ENCODE measurements around the gene SMYD2.

DNA sequence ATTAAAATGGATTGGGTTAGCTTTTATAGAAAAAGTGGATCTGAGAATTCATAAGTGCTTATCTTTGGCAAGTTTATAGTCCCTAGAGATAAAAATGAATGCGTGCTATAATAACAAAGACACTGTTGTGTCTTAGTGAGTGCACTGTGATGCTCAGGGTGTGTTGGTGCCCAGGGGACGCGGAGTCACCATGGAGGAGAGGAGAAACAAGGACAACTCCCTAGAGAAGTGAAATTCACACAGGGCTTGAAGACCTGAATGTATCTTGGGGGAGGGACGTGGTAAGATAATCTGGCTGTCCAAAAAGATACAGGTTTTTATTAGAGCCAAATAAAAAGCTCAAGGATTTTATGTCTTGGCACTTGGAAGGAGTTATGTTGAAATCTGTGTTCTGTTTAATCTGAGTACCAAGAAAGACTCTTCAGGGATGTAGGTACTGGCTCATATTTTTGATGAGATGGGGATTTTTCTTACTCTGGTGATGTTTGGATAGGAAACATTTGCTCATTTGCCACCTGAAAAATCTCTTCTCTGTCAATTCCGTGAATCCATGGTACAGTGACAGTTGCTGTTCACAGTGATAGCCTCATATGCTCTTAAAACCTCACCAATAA is 9.6 kb downstream of the SMYD2 start:
- TF ChIP-seq CTCF (IDR thresholded peaks at IDR 0.05) (no peak), NR2C2 (CRISPR knock-in tag; IDR thresholded peaks at IDR 0.05) (no peak), MYBL2 (CRISPR knock-in tag; IDR thresholded peaks at IDR 0.05) (no peak), RELA (CRISPR knock-in tag; IDR thresholded peaks at IDR 0.05; ENCODE audit: borderline replicate concordance) (no peak), ZNF121 (CRISPR knock-in tag; IDR thresholded peaks at IDR 0.05) (no peak), JUN (CRISPR knock-in tag; IDR thresholded peaks at IDR 0.05) (no peak), E2F4 (CRISPR knock-in tag; IDR thresholded peaks at IDR 0.05; ENCODE audit: borderline replicate concordance, low read depth) (no peak), NR1H2 (CRISPR knock-in tag; IDR thresholded peaks at IDR 0.05) (no peak), FOXP1 (CRISPR knock-in tag; IDR thresholded peaks at IDR 0.05; ENCODE audit: borderline replicate concordance) (no peak), ZNF317 (CRISPR knock-in tag; IDR thresholded peaks at IDR 0.05; ENCODE audit: borderline replicate concordance, low read depth) (no peak)
- TF ChIP-seq, protein P1, sequence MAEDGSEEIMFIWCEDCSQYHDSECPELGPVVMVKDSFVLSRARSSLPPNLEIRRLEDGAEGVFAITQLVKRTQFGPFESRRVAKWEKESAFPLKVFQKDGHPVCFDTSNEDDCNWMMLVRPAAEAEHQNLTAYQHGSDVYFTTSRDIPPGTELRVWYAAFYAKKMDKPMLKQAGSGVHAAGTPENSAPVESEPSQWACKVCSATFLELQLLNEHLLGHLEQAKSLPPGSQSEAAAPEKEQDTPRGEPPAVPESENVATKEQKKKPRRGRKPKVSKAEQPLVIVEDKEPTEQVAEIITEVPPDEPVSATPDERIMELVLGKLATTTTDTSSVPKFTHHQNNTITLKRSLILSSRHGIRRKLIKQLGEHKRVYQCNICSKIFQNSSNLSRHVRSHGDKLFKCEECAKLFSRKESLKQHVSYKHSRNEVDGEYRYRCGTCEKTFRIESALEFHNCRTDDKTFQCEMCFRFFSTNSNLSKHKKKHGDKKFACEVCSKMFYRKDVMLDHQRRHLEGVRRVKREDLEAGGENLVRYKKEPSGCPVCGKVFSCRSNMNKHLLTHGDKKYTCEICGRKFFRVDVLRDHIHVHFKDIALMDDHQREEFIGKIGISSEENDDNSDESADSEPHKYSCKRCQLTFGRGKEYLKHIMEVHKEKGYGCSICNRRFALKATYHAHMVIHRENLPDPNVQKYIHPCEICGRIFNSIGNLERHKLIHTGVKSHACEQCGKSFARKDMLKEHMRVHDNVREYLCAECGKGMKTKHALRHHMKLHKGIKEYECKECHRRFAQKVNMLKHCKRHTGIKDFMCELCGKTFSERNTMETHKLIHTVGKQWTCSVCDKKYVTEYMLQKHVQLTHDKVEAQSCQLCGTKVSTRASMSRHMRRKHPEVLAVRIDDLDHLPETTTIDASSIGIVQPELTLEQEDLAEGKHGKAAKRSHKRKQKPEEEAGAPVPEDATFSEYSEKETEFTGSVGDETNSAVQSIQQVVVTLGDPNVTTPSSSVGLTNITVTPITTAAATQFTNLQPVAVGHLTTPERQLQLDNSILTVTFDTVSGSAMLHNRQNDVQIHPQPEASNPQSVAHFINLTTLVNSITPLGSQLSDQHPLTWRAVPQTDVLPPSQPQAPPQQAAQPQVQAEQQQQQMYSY (CRISPR knock-in tag; IDR thresholded peaks at IDR 0.05) = no peak
- TF ChIP-seq, protein P2, sequence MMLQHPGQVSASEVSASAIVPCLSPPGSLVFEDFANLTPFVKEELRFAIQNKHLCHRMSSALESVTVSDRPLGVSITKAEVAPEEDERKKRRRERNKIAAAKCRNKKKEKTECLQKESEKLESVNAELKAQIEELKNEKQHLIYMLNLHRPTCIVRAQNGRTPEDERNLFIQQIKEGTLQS (CRISPR knock-in tag; conservative IDR thresholded peaks at IDR 0.05) = no peak
- TF ChIP-seq, protein P3, sequence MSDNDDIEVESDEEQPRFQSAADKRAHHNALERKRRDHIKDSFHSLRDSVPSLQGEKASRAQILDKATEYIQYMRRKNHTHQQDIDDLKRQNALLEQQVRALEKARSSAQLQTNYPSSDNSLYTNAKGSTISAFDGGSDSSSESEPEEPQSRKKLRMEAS (CRISPR knock-in tag; IDR thresholded peaks at IDR 0.05) = no peak
- TF ChIP-seq, protein P4, sequence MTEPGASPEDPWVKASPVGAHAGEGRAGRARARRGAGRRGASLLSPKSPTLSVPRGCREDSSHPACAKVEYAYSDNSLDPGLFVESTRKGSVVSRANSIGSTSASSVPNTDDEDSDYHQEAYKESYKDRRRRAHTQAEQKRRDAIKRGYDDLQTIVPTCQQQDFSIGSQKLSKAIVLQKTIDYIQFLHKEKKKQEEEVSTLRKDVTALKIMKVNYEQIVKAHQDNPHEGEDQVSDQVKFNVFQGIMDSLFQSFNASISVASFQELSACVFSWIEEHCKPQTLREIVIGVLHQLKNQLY (CRISPR knock-in tag; IDR thresholded peaks at IDR 0.05) = no peak
